ENCODE results near the gene CTNNA3.

The CTNNA3 gene

GRCh38 chr10:67033878-67034277 lies 662.1 kb downstream of the CTNNA3 start:
- no peak for DNase-seq

- DNase-seq: no peak
Observed at GRCh38 chr10:67022099-67022498, 673.9 kb downstream of the CTNNA3 start.

GRCh38 chr10:67017218-67017617 lies 678.8 kb downstream of the CTNNA3 start:
- DNase-seq: no peak

- no peak for DNase-seq
Observed at GRCh38 chr10:67015225-67015624, 680.8 kb downstream of the CTNNA3 start.

GRCh38 chr10:67011981-67012380 lies 684.0 kb downstream of the CTNNA3 start:
- DNase-seq: no peak

GRCh38 chr10:67011480-67011879 lies 684.5 kb downstream of the CTNNA3 start:
- DNase-seq: no peak

GRCh38 chr10:67005981-67006380 lies 690.0 kb downstream of the CTNNA3 start:
- DNase-seq: no peak

- DNase-seq: no peak
Observed at GRCh38 chr10:67004690-67005089, 691.3 kb downstream of the CTNNA3 start.

- no peak for DNase-seq
Observed at GRCh38 chr10:66999762-67000545, 696.0 kb downstream of the CTNNA3 start.

- no peak for DNase-seq
Observed at GRCh38 chr10:66996996-66997395, 699.0 kb downstream of the CTNNA3 start.

GRCh38 chr10:66990143-66990830 lies 705.7 kb downstream of the CTNNA3 start:
- DNase-seq: no peak

- peak in 1 of 58 donors; percentile 7 for DNase-seq
Observed at GRCh38 chr10:66983475-66983818, 712.5 kb downstream of the CTNNA3 start.

GRCh38 chr10:66982792-66983474 lies 713.1 kb downstream of the CTNNA3 start:
- DNase-seq: peak in 1 of 58 donors; percentile 4

- DNase-seq: no peak
Observed at GRCh38 chr10:66982053-66982420, 714.0 kb downstream of the CTNNA3 start.

- DNase-seq: no peak
Observed at GRCh38 chr10:66981361-66982052, 714.5 kb downstream of the CTNNA3 start.

- peak in 1 of 58 donors; percentile 27 for DNase-seq
Observed at GRCh38 chr10:66980246-66980815, 715.7 kb downstream of the CTNNA3 start.

- DNase-seq: no peak
Observed at GRCh38 chr10:66964946-66965345, 731.0 kb downstream of the CTNNA3 start.

GRCh38 chr10:66958466-66958865 lies 737.5 kb downstream of the CTNNA3 start:
- no peak for DNase-seq

- no peak for DNase-seq
Observed at GRCh38 chr10:66951896-66952295, 744.1 kb downstream of the CTNNA3 start.

GRCh38 chr10:66943590-66943989 lies 752.4 kb downstream of the CTNNA3 start:
- no peak for DNase-seq

- no peak for DNase-seq
Observed at GRCh38 chr10:66942407-66942806, 753.6 kb downstream of the CTNNA3 start.
